ENCODE results near the gene C1orf198.

- TF ChIP-seq CTCF (IDR thresholded peaks at IDR 0.05; ENCODE audit: low read depth, low read length, poor library complexity, severe bottlenecking), result no peak
- no peak for TF ChIP-seq EZH2phosphoT487 (IDR thresholded peaks at IDR 0.05; ENCODE audit: borderline replicate concordance, low read length)
Measured at GRCh38 chr1:230796626-230797025, 71.7 kb downstream of the C1orf198 start.
